Sciatic nerve (tissue), 2 donors: ENCODE results near the gene PACS2. TPM values are rescaled to one million over a fixed set of nuclear protein-coding genes. Genes with fewer than 3 reads are reported as not detected.
"Not testable (repeated sequence)": the region's sequence is repeated elsewhere in the genome, so short reads cannot be mapped to it uniquely, and the experiment has no call there.

Experiments
- ATAC-seq: fragments of 200-7000 bp; cut with Tn5 transposase; one replicate; pipeline ENCODE4 v1.9.1; 2020; ENCODE audit warnings: mild to moderate bottlenecking, moderate library complexity
- DNase-seq: peaks from one replicate; pipeline ENCODE4 v3.0.0-alpha.2; 2020; ENCODE audit warnings: low spot score
- intact Hi-C: fragments of 100-400 bp; cut with DNase I; formaldehyde crosslinking; loops from one replicate; pipeline ENCODE4 v1.14.2; 2022
- total RNA-seq: library from RNA; stranded (reverse); fragmentation: NEBNext Ultra II Directional; extraction: Animal tissue kit (Norgen Biotek cat#: 25700); gene quantifications from one replicate; pipeline ENCODE4 v1.2.1, GENCODE V29; 2021
- donor health status: DM: no; HTN: no; CAD: no.
- donor health status: DM: no; HTN: no; CAD: no.

PACS2 gene
- total RNA-seq, 1 donor from 2014 or later: 152 TPM

DNA sequence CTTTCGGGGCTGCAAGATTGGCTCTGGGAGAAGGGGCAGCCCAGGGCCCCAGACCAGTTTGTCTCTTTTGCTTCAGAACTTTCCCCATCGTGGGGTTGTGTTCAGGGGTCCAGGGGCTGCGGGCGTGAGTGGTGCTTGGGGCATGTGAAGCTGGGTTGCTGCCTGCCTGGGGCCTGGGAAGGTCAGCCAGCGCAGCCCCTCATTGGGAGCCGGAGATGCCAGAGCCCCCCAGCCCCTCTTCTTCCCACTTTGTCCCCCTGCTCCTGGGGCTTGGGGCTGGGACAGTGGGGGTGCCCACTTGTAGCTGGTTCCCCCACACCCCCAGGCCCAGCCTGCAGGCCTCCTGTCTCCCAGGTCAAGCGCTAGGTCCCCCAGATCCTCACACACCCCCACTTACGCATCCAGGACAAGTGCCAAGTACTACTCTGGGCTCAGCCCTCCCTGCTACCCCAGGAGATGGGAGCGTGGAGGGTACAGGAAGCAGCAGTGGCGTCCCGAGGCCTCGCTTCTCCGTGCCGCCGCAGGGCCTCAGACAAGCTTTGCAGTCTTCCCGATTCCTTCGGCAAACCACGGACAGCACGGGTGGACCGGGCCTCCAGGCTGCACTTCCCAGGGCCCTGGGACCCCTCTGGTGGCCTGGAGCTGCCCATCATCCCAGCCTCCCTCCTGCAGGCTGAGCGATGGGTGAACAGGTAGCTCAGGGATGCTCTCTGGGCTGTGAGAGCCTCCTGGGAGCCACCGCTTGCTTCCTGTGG lies 41.5 kb downstream of the PACS2 start:
- intact Hi-C loops: no loop called here
- ATAC-seq: no peak

DNA sequence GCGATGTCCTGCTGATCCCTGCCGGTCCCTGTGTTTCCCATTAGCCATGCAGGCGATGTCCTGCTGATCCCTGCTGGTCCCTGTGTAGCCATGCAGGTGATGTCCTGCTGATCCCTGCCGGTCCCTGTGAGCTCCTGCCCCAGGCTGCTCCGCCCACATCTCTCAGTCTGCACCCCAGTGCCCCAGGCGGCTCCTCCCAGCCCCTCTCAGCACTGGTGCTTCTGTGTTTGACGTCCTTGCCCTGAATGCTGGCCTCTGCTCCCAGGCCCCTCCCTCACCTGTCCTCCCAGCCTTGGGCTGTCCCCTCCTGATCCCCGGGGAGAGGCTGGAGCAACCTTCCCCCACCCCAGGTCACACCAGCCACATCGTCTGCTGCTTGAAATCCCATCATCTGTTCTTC lies 42.4 kb downstream of the PACS2 start:
- DNase-seq: no peak
- no peak for ATAC-seq
- intact Hi-C loops: no loop called here

More for the DNA sequence above, 41.5 kb downstream of the PACS2 start:
- DNase-seq: no peak

DNA sequence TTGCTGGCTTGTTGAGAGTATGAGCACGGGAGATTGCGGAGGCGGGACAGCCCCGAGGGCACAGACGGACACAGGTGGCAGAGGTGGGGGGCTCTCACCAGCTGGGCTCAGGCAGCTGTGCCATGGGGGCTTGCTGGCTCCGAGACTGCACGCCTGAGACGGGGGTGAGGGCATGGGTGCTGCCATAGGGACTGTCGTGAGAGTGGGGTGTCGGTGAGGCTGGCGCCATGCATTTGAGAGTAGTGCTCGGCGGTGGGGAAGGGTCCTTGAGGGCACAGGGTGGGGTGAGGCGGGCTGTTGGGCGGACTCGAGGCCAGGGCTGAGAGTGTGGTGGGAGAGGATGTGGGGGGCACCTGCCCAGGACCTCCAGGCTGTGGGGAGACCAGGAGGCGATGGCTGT lies 43.1 kb downstream of the PACS2 start:
- ATAC-seq (no peak), DNase-seq (no peak)
- intact Hi-C loops: no loop called here

DNA sequence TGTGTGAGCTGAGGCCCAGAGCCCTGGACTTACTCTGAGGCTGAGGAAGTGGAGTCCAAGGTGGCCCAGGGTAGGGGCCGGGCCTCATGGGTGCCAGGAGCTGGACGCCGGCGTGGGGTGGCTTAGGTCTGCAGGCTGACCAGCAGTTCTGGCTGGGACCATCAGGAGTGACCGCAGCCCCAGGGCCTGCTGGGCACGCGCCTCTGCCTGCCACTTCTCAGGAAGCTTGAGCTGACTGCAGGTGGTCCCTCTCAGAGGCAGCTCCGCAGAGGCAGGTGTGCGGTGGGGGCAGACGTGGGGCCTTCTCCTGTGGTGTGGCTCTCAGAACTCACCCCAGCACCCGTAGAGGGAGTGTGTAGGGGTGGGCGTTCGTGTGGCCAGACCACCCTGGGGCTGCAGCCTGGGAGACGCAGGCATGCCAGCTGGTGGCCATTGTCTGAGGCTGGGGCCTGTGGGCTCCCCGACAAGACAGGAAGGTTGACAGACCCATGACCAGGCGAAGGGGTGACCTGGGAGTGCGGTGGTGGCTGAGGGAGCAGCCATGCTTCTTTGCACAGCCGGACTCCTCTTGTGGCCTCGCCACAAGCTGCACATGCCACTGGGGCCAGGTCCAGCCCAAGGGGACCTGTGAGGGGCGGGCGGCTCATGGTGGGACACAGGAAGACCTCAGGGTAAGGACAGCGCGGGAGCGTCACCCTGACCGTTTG lies 43.7 kb downstream of the PACS2 start:
- intact Hi-C loops: no loop called here
- DNase-seq (no peak), ATAC-seq (peak; percentile 11)

DNA sequence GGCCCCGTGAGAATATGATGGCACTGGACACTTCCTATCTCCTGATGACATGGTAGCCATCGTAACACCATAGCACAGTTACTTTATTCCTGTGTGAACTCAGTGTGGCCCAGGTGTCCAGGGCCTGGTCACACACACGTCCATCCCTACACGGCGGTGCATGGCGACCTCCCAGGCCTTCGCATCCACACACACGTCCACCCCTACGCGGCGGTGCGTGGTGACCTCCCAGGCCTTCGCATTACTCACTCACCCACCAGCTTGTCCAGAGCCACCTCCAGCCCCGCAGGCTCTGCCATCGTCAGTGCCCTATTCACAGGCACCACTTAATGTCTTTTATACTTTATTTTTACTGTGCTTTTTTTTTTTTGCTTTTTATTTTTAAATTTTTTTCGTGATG lies 44.4 kb downstream of the PACS2 start:
- intact Hi-C loops: no loop called here
- no peak for DNase-seq
- no peak for ATAC-seq

DNA sequence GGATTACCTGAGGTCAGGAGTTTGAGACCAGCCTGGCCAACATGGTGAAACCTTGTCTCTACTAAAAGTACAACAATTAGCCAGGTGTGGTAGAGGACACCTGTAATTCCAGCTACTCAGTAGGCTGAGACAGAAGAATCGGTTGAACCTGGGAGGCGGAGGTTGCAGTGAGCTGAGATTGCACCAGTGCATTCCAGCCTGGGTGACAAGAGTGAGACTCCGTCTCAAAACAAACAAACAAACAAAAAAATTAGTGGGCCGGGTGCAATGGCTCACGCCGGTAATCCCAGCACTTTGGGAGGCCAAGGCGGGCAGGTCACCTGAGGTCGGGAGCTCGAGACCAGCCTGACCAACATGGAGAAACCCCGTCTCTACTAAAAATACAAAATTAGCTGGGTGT lies 46.9 kb downstream of the PACS2 start:
- intact Hi-C loops, ATAC-seq, DNase-seq: not testable (repeated sequence)

DNA sequence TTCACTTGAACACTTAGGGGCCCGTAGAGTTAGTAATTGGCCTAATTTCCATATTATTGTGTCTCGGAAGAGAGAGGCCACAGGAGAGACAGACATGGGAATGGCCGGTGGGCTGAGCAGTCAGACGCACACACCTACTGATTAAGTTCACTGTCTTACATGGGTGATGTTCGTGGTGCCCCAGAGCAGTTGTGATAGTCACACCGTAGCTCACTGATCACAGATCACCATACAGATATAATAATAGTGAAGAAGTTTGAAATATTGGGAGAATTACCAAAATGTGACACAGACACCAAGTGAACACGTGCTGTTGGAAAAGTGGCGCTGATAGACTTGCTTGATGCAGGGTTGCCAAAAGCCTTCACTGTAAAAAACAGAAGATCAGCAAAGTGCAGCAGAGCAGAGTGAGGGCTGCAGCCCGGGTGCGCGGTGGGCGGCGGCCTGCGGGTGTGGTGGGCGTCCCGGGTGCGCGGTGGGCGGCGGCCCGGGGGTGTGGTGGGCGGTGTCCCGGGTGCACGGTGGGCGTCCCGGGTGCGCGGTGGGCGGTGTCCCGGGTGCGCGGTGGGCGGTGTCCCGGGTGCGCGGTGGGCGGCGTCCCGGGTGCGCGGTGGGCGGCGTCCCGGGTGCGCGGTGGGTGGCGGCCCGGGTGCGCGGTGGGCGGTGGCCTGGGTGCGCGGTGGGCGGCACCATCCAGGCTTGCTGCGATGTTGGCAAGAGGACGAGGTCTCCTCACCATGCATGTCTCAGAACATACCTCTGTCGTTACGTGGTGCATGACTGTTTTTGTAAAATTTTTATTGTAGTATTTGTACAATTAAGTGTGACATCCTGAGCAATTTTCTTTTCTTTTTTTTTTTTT lies 49.5 kb downstream of the PACS2 start:
- DNase-seq: no peak
- intact Hi-C loops: no loop called here

DNA sequence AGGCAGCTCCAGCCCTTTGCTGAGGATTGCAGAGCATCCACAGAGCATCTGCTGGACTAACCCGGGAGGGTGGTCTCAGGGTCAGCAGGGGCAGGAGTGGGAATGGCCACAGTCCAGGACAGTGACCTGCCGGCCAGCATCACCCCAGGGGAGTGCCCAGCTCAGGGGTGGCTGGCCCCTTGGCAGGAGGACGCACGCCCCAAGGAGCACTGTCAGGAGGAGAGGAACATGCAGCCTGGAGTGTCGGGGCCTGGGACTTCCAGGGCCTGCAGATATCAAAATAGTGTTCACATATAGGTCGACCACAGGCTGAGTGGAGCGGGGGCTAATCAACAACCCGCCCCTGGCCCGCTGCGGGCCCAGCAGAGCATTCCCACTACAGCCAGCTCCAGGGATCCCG lies 50.6 kb downstream of the PACS2 start:
- ATAC-seq: no peak
- intact Hi-C loops: no loop called here
- no peak for DNase-seq

More for the DNA sequence above, 49.5 kb downstream of the PACS2 start:
- no peak for ATAC-seq

DNA sequence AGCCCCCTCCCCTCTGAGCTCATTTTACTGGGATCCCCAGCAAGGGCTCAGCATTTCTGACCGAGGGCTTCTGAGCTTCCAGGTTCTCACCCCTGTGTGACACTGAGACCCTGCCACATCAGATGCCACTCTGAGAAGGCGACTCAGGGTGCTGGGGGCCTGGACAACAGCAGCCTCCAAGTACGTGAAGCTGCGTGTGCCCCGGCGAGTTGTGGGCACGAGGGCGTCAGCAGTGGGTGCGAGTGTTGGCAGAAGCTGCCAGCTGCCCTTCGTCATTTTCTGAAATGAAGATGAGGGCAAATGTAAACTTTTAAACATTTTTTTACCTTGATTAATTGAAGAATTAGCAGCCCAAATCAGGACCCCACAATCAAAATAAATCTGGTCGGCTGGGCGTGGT lies 51.1 kb downstream of the PACS2 start:
- ATAC-seq (no peak), DNase-seq (no peak)
- intact Hi-C loops: no loop called here

DNA sequence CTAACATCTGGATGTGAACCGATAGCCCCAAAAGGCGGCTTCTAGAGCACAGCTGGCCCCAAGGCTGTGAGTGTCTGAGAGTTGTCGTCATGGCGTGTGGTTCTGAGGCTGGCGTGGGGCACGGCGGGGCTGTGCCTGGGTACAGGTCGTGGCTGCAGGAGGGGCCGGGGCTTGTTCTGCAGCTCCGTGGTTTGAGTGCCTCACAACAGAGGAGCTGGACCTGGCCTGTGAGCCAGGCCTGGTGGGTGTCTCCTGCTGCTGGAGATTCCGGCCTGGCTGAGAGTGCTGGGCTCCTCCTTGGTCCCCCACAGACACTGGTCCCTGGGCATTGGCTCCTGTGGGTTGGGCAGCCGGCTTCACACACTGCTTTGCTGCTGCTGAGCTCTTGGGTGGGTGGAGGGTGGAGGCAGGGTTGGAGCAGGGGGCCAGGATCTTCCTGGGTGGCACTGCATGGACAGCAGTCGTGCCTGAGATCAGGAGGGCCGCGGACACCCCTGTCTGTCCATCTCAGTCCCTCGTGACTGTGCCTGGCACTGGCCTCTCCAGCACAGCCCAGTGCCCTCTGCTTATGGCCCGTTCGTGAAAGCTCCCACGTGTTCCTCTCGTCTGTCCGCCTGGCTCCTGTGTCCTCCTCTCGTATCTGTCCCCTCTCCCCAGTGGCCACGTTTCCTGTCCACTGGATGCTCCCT lies 52.0 kb downstream of the PACS2 start:
- ATAC-seq: no peak
- intact Hi-C loops: no loop called here
- no peak for DNase-seq

DNA sequence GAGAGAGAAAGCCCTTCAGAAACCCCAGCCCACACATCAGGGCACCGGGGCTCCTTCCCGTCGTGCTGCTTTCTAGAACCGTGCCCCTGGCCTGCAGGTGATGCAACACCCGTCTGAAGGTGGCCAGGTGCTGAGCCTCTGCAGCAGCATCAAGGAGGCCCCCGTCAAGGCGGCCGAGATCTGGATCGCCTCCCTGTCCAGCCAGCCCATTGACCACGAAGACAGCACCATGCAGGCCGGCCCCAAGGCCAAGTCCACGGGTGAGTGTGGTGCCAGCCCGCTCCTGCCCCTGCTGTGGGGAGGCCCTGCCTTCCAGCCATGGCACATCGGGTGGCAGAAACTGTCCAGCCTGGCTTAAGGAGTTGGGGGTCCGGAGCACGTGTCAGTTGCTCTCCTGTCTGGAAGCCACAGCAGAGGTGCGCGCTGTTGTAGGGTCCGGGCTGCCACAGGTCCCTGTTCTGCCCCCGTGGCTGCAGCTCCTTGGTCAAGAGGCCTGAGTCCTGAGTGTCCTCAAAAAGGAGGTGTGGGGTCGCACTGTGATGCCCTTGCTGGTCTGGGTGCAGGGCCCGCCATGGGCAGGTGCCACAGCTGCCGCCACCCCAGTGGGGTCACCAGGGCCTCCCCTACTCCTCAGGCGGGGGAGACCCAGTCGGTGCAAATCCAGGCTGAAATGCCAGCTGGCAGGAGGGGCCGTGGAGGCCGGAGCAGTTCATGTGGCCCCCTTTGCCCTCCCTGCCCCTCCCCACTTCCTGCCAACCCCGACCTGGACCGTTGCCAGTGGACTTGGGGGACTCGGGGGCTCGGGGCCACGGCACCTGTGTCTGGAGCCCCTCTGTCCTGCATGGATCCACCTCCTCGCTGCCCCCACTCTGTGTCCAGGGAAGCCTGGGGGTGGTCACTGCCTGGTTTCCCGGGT lies 52.8 kb downstream of the PACS2 start:
- intact Hi-C loops: no loop called here
- ATAC-seq: no peak

DNA sequence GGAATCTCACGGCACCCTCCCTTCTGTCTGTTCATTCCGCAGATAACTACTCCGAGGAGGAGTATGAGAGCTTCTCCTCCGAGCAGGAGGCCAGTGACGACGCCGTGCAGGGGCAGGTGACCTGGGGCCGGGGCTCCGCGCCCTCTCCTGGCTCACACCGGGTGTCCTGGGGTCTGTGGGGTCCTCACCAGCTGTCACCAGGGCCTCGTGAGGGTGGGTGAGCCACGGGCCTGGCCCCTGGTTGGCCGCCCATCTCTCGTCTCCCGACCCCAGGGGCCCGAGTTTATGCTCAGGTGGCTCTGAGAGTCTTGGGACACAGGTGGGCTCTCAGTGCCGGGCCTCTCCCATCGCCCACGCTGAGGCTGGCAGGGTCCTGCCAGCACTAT lies 53.5 kb downstream of the PACS2 start:
- intact Hi-C loops: no loop called here
- no peak for DNase-seq
- no peak for ATAC-seq

More for the DNA sequence above, 52.8 kb downstream of the PACS2 start:
- no peak for DNase-seq

DNA sequence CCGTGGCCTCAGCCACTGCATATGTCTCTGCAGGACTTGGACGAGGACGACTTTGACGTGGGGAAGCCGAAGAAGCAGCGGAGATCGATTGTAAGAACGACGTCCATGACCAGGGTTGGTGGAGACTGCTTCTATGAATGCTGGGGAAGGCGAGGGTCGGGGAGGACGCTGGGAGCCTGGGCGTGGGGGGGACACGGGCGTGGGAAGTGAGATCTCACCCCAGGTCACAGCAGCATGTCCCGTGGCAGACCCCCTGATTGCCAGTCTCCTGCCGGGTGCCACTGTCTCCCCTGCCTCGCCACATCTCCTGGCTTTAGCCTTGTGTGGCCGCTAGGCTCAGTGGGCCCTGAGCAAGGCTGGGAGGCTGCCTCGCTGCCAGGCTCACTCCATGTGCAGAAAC lies 53.9 kb downstream of the PACS2 start:
- ATAC-seq (no peak), DNase-seq (no peak)
- intact Hi-C loops: no loop called here

DNA sequence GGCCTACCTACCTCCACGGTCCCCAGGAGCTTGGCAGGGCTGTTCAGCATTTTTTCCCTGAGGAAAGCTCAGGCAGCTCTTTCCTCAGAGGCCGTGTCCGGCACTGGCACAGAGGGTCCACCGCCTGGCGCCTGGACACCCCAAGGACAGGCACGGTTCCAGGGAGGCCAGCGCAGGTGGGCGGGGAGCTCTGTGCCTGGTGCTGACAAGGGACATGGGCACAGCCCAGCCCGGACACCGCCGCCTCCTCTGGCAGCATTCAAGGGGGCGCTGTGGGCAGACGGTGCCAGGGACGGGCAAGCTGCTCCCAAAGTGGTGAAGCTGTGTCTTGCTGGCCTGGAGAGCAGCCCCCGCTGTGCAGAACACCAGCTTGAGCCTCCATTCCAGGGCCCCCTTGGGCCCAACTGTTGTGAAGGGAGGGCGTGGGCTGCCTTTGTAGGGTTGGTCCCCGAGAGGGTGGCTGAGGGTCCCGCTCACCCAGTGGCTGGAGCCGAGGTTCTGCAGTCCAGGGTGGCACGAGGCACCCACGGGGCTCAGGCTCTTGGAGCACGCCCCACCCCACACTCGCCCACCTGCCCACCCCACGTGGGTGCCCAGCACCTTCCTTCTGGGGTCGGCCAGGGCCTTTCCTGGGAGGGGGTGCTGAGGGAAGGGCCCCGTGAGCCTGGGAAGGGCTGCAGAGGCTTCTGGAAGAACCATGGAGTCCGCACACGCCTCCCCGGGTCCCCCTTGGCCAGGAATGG lies 54.5 kb downstream of the PACS2 start:
- DNase-seq: no peak
- intact Hi-C loops: no loop called here
- no peak for ATAC-seq

DNA sequence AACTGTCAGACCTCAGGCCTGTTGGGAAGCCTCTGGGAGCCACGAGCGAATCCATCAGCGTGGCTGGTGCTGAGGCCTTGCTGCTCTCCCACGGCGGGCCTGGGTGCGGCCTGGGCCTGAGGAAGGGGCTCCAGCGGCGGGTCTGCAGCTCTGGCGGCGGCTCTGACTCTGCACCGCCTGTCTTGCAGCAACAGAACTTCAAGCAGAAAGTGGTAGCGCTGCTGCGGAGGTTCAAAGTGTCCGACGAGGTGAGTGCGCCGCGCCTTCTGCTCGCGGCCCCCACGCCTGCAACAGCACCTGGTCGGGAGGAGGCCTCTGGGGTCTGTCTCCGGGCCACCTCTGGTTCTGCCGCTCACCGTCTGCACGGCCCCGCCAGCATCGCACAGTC lies 55.1 kb downstream of the PACS2 start:
- ATAC-seq (no peak), DNase-seq (no peak)
- intact Hi-C loops: loop anchor here (5.0 kb wide), 1 partner anchor 118 kb away; the partner anchor contains the start of gene CRIP1

DNA sequence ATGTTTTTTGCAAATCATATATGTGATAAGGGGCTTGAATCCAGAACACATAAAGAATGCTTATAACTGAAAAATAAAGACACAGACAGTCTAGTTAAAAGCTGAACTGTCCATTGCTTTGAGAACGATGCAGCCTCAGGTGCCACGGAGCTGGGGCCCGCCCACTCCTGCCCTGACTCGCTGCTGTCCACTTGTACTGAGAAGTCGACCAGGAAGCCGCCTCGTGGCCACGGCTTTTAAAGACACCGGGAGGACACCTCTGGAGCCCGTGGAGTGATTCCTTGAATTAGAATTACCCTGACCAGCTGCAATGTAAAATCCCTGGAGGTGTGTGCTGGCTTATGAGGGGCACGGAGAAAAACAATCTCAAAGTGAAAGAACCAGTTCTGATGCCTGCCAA lies 59.8 kb downstream of the PACS2 start:
- intact Hi-C loops: loop anchor here (5.0 kb wide), 1 partner anchor 113 kb away; the partner anchor contains the start of gene CRIP1
- ATAC-seq: no peak
- DNase-seq: no peak

DNA sequence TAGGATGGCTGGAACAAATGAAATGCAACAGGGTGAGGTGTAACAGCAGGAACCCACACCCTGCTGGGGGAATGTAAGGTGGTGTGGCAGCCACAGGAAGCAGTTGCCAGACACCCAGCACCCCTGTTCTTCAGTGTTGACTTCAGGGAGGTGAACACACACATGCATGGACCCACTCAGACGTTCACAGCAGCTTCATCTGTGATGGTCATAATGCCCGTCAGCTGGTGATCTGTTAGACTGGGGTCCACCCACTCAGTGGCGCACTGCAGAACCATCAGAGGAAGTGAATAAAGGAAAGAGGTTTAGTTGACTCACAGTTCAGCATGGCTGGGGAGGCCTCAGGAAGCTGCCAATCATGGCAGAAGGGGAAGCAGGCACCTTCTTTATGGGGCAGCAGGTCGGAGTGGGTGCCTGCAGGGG lies 61.1 kb downstream of the PACS2 start:
- DNase-seq: no peak
- intact Hi-C loops: no loop called here
- ATAC-seq: no peak
